Suprapubic skin (tissue), 4 donors: ENCODE results near the gene TBC1D1.

Experiments
- EP300 ChIP-seq: sonication (generic); formaldehyde crosslinking; IDR thresholded peaks from one replicate; pipeline ENCODE4 v1.6.1; 2017; ENCODE audit warnings: antibody characterized with exemption
- POLR2AphosphoS5 ChIP-seq, 3 donors: sonication (generic); formaldehyde crosslinking; IDR thresholded peaks; one replicate each; pipeline ENCODE4 v1.6.1; 2017; ENCODE audit warnings: antibody characterized with exemption in 3 of 3
- TF ChIP-seq, protein P1 (sequence below), 2 donors: fragments of 200-600 bp in 1 of 2; fragments of 450-650 bp in 1 of 2; sonication (generic) in 1 of 2; IDR thresholded peaks; one replicate each; pipeline ENCODE4 v1.5.1; 2016 to 2019; ENCODE audit warnings: antibody characterized with exemption in 2 of 2, mild to moderate bottlenecking in 1 of 2, moderate library complexity in 1 of 2

DNA sequence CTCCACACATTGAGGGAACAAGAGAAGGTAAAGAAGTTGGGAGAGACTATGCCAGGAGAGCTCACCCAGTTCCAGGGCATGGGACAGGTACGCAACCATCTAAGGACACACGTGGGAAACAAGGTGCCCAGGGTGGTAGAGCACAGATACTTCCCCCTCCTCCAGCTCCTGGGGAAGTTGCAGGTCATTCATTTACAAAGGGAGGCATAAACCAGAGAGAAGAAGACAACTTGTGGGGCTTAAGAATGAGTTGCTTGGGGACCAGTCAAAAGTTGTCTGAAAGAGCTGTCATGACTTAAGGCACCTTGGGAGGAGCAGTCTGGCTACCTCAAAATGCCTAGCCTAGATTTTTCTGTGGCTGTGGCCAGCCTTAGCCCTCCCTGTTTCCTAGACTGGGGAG is 255.5 kb downstream of the TBC1D1 start:
- TF ChIP-seq, protein P1, sequence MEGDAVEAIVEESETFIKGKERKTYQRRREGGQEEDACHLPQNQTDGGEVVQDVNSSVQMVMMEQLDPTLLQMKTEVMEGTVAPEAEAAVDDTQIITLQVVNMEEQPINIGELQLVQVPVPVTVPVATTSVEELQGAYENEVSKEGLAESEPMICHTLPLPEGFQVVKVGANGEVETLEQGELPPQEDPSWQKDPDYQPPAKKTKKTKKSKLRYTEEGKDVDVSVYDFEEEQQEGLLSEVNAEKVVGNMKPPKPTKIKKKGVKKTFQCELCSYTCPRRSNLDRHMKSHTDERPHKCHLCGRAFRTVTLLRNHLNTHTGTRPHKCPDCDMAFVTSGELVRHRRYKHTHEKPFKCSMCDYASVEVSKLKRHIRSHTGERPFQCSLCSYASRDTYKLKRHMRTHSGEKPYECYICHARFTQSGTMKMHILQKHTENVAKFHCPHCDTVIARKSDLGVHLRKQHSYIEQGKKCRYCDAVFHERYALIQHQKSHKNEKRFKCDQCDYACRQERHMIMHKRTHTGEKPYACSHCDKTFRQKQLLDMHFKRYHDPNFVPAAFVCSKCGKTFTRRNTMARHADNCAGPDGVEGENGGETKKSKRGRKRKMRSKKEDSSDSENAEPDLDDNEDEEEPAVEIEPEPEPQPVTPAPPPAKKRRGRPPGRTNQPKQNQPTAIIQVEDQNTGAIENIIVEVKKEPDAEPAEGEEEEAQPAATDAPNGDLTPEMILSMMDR (IDR thresholded peaks at IDR 0.05) = no peak
- no peak for TF ChIP-seq EP300
- no peak for TF ChIP-seq POLR2AphosphoS5 (IDR thresholded peaks at IDR 0.05)
